Stomach smooth muscle (tissue), 2 donors: ENCODE data around the gene ATP6V0D1.

Experiments
- H3K27ac ChIP-seq: one replicate; pipeline ENCODE4 v1.7.0; 2013; ENCODE audit warnings: mild to moderate bottlenecking, low read length, inconsistent platforms
- H3K27me3 ChIP-seq, 2 donors: one replicate each; pipeline ENCODE4 v1.7.0; 2013; ENCODE audit warnings: low read length in 2 of 2; ENCODE audit not compliant: insufficient read depth in 2 of 2, control insufficient read depth in 1 of 2
- H3K36me3 ChIP-seq, 2 donors: one replicate each; pipeline ENCODE4 v1.7.0; 2013; ENCODE audit warnings: low read length in 2 of 2; ENCODE audit not compliant: control insufficient read depth in 2 of 2, insufficient read depth in 2 of 2
- H3K4me1 ChIP-seq: one replicate; pipeline ENCODE4 v1.7.0; 2013; ENCODE audit warnings: low read length; ENCODE audit not compliant: control insufficient read depth, insufficient read depth
- H3K4me3 ChIP-seq, 2 donors: one replicate each; pipeline ENCODE4 v1.7.0; 2013; ENCODE audit warnings: low read length in 2 of 2
- H3K9ac ChIP-seq, 2 donors: one replicate each; pipeline ENCODE4 v1.7.0; 2013; ENCODE audit warnings: low read length in 2 of 2, mild to moderate bottlenecking in 1 of 2
- H3K9me3 ChIP-seq, 2 donors: one replicate each; pipeline ENCODE4 v1.7.0; 2013; ENCODE audit warnings: low read length in 2 of 2; ENCODE audit not compliant: control insufficient read depth in 2 of 2
- donor health status: healthy.
- donor health status: Pancreatic carcinoma.

Gene ATP6V0D1

DNA sequence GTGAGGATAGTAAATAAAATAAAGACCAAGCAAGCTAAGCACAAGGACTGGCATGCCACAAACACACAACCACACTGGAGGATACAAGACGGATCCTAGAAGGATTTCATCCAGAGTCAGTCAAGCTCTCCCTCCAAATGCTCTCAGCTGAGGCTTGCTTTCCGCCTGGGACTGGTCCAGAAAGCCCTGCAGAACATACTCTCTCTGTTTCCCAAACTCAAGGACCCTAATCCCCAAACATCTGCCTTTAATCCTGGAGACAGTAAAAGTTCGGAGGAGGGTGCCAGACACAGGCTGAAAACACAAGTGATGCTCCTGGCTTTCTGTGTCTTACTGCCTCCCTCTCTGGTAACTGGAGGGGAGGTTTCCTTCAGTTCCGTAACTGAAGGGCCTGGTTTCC is 55.4 kb downstream of the ATP6V0D1 start:
- Histone ChIP-seq H3K9ac (no peak overlapping the region), H3K27ac (no peak overlapping the region)

DNA sequence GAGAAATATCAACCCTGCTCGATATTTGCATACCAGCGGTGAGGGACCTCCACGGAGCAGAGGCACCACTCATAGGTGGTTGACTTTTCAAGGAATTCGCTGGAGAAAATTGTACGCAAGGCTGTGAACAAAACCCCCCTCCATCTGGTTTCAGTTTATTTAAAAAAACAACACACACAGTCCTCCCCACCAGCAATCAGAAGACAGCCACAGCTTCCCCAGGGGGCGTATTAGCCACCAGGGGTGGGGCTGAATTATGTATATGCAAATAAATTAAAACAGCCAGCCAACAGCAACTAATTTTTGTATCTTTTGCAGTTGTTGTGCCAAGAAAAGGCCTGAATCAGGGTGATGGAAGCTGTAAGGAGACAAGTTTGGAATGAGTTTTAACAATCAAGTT is 55.9 kb downstream of the ATP6V0D1 start:
- no peak overlapping the region for H3K27ac ChIP-seq
- H3K4me1 ChIP-seq: peaks cover 4% of the 10 kb centered on the region
- peaks cover 15 to 33% of the 10 kb centered on the region in 2 donors for H3K27me3 ChIP-seq

More for the DNA sequence above, 55.4 kb downstream of the ATP6V0D1 start:
- H3K4me1 ChIP-seq: peaks cover 8% of the 10 kb centered on the region
- H3K4me3 ChIP-seq: no peak overlapping the region
- H3K9me3 ChIP-seq: no peaks in the 10 kb centered on the region
- peaks cover 17 to 34% of the 10 kb centered on the region in 2 donors for H3K27me3 ChIP-seq
- H3K36me3 ChIP-seq: no peaks in the 10 kb centered on the region

DNA sequence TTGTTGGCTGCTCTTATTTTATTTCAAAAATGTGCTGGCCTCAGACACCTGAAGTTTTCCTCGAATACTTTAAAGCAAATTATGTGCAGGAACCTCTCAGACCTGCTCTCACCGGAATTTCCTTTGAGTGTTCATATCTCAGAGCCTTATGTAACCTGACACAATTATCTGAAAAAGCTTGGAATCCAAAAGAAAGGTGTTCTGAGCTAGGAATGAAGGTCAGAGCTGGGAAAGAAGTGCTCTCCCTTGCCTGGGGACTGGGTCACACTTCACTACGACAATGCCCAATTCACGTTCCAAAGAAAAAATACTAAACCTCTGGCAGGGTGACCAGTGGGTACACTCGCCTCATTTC is 56.7 kb downstream of the ATP6V0D1 start:
- Histone ChIP-seq H3K27ac (no peak overlapping the region), H3K4me1 (peaks cover 4% of the 10 kb centered on the region), H3K4me3 (no peak overlapping the region)

More for the DNA sequence above, 55.9 kb downstream of the ATP6V0D1 start:
- no peak overlapping the region for H3K4me3 ChIP-seq
- H3K9ac ChIP-seq: no peak overlapping the region
- no peaks in the 10 kb centered on the region for H3K9me3 ChIP-seq
- H3K36me3 ChIP-seq: no peaks in the 10 kb centered on the region

DNA sequence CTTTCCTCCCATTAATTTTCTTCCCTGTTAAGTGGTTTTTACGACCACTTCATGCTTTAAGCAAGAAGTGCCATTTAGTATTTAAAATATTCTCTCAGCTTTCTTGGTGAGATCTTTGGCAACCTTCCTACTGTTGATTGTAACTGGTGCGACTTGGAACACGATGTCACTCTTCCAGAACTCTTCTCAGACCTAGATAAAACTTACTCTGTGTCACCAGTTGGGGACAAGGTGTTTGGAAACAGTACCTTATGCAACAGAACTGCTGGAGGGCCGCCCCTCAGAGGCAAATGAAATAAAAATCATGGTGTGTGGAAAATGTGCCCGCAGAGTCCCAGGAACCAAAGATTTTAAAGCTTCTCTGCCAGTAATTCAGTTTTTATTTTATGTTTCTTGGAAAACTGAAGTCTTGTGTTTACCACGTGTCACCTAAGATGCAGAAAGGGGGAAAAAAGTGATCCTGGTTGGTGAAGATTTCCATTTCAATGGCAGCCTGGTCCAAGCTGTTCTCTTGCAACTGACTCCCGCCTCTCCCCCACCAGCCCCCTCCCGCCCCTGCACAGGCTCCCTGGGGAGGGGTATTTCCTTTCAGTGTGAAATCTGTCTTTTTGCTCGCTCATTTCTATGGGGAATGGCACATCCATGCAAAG is 57.2 kb downstream of the ATP6V0D1 start:
- H3K27me3 ChIP-seq: peaks cover 9 to 20% of the 10 kb centered on the region in 2 donors
- H3K27ac ChIP-seq: no peak overlapping the region
- no peaks in the 10 kb centered on the region for H3K36me3 ChIP-seq
- H3K4me1 ChIP-seq: peaks cover 4% of the 10 kb centered on the region
- H3K9me3 ChIP-seq: no peaks in the 10 kb centered on the region
- H3K9ac ChIP-seq: no peak overlapping the region
- H3K4me3 ChIP-seq: no peak overlapping the region

More for the DNA sequence above, 56.7 kb downstream of the ATP6V0D1 start:
- Histone ChIP-seq H3K9ac (no peak overlapping the region), H3K36me3 (no peaks in the 10 kb centered on the region), H3K27me3 (peaks cover 12 to 25% of the 10 kb centered on the region in 2 donors), H3K9me3 (no peaks in the 10 kb centered on the region)

DNA sequence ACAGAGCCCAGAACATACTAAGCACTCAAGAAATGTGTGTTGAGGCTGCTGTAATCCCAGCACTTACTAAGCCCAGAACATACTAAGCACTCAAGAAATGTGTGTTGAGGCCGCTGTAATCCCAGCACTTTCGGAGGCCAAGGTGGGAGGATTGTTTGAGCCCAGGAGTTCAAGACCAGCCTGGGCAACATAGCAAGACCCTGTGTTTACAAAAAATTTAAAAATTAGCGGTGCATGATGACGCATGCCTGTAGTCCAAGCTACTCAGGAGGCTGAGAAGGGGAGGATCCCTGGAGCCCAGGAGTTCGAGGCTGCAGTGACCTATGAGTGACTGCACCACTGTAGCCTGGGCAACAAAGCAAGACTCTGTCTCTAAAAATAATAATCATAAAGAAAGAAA is 57.9 kb downstream of the ATP6V0D1 start:
- Histone ChIP-seq H3K9me3 (no peaks in the 10 kb centered on the region), H3K36me3 (no peaks in the 10 kb centered on the region), H3K27me3 (peaks cover 5 to 15% of the 10 kb centered on the region in 2 donors), H3K4me3 (no peak overlapping the region), H3K4me1 (peaks cover 2% of the 10 kb centered on the region), H3K27ac (no peak overlapping the region), H3K9ac (no peak overlapping the region)

DNA sequence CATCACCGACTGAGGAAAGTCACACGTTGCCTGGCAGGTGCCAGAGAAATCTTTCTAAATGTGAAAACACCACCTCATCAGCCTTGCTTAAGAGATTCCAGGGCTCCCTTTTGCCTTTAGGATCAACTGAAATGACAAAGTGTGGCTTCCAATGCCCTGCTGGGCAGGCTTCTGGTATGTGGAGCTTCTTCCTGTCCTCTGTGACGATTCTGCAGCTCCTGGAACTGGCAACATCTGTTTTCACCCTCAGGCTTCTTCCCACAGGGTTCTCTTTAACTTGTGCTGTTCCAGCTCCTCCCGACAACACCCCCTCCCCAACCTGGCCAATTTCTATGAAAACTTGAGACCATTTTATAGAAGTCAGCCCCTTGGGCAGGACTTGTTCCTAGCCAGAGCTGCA is 59.9 kb downstream of the ATP6V0D1 start:
- Histone ChIP-seq H3K27me3 (peaks cover 3 to 12% of the 10 kb centered on the region in 2 donors), H3K27ac (no peak overlapping the region), H3K36me3 (no peaks in the 10 kb centered on the region), H3K9ac (no peak overlapping the region), H3K9me3 (no peaks in the 10 kb centered on the region), H3K4me1 (peaks cover 6% of the 10 kb centered on the region), H3K4me3 (no peak overlapping the region)

DNA sequence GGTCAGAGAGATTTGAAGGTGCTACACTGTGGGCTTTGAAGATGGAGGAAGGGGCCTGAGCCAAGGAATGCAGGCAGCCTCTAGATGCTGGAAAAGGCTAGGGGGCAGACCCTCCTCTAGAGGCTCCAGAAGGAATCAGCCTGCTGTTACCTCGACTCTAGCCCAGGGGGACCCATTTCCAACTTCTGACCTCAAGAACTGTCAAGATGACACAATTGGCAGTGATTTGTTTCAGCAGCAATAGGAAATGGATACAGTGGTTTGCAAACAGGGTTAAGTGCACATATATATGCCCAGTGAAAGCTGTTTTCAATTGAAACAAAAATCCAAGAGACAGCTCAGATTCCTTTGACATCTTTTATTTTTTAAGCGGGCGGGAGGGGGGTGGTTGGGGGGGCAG is 61.0 kb downstream of the ATP6V0D1 start:
- Histone ChIP-seq H3K27me3 (peaks cover 0 to 7% of the 10 kb centered on the region in 2 donors), H3K36me3 (no peaks in the 10 kb centered on the region), H3K9me3 (no peaks in the 10 kb centered on the region), H3K27ac (no peak overlapping the region), H3K9ac (no peak overlapping the region), H3K4me1 (peaks cover 11% of the 10 kb centered on the region), H3K4me3 (no peak overlapping the region)

DNA sequence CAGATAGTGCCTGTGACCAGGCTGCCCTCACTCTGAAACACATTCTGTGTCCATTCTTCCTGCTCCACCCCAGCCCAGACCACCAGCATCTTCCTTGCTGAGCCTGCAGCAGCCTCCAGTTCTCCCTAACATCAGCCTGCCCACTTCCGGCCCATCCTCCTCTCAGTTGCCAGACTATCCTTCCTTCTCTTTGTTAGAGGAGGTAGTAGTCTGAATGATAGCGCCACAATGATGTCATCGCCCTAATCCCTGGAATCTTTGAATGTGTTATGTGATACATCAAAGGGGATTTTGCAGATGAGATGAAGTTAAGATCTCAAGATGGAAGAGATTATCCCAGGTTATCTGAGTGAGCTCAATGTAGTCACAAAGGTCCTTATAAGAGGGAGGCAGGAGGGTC is 61.5 kb downstream of the ATP6V0D1 start:
- peaks cover 0 to 3% of the 10 kb centered on the region in 2 donors for H3K27me3 ChIP-seq
- H3K9ac ChIP-seq: no peak overlapping the region
- no peak overlapping the region for H3K27ac ChIP-seq
- no peak overlapping the region for H3K4me3 ChIP-seq
- peaks cover 0 to under 1% of the 10 kb centered on the region in 2 donors for H3K36me3 ChIP-seq
- H3K4me1 ChIP-seq: peaks cover 14% of the 10 kb centered on the region
- no peaks in the 10 kb centered on the region for H3K9me3 ChIP-seq

DNA sequence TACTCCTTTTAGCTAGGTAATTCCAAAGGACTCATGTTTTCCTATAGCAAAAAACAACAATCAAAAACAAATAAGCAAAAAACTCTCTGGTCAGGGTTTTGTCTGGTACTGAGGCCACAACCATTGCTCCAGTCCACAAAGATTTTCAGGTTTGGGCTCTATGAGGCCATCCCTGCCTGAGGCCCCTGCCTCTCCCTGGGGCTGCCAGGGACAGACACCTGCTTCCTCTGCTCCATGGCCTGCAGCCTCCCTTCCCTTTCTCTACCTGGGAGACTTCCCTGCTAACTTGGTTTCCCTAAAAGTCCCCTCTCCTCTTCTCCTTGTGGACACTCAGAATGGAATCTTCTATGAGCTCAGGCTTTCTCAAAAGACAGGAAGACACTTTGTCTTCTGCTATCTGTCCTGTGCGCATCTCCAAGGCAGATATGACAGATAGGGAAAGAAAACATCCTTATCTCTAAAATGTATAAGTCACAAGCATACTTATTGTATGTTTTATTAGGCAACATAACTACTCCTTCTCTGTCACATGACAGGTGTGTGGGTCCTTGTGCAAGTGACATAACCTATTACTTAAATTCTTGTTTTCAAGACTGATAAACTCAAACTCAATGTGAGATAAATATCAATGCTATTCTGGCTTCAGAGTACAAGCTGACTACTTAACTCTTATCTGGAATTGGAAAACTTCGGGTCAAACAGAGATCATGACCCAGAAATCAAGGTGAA is 63.5 kb downstream of the ATP6V0D1 start:
- peaks cover 0 to 2% of the 10 kb centered on the region in 2 donors for H3K36me3 ChIP-seq
- no peak overlapping the region for H3K4me3 ChIP-seq
- H3K4me1 ChIP-seq: peaks cover 14% of the 10 kb centered on the region
- no peak overlapping the region for H3K27ac ChIP-seq
- no peaks in the 10 kb centered on the region for H3K9me3 ChIP-seq
- H3K9ac ChIP-seq: no peak overlapping the region
- H3K27me3 ChIP-seq: no peaks in the 10 kb centered on the region

DNA sequence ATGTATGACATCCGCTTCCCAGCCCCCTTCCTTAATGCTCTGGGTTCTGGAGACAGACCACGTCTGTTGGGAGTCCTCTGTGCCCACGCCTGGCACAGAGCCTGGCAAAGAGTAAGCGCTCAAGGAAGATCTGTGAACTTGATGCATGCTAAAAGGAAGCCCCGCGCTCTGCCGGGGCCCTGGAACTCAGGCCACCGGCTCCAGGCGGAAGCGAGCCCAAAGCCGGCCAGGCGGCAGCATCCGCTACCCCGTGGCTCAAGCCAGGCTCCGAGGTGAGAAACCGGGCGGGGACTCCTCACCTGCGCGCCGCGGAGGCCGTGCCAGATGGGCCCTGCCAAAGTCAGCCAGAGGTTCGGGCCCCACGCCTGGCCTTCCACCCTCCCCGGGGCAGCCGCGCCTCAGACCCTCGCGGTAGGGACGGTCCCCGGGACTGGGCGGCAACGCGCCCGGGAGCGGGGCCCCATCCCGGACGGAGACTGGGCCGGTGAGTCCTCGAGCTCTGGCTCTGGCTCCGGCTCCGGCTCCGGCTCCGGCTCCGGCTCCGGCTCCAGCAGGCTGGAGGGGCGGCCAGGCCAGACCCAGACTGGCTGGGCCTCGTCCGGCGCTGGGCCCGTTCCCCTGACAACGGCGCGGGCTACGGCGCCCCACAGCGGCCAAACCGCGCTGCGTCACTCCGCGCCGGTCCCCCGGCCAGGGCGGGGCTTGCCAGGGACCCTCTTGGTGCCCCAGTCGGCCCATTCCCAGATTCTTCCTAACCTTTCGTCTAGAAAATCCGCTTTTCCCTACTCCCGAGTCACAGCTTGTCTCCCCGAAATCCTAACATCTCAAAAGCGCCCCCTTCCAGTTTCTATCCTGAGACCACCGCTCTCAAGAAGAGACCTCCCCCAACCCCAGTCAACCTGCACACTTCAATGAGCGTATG is 64.8 kb downstream of the ATP6V0D1 start, which contains the start of gene ZDHHC1:
Gene ZDHHC1 (minus strand): TSS at position 606 of the 922 bp plus-strand sequence. CDS start 8,702 bp downstream, outside the sequence.
- Histone ChIP-seq H3K36me3 (peaks cover 0 to 2% of the 10 kb centered on the region in 2 donors), H3K27ac (peak within 1 kb of the TSS; percentile 76), H3K4me3 (peak within 1 kb of the TSS; percentile 85 to 92)

More for the DNA sequence above, 64.8 kb downstream of the ATP6V0D1 start, which contains the start of gene ZDHHC1:
- H3K4me1 ChIP-seq: peaks cover 14% of the 10 kb centered on the region
- peak within 1 kb of the TSS; percentile 93 to 99 for H3K9ac ChIP-seq
- H3K9me3 ChIP-seq: no peaks in the 10 kb centered on the region
- H3K27me3 ChIP-seq: no peaks in the 10 kb centered on the region
